Measurements from ENCODE around the gene MAGI1. TPM values are rescaled to one million over a fixed set of nuclear protein-coding genes. Genes with fewer than 3 reads are reported as not detected.

The MAGI1 gene
- total and polyA plus RNA-seq, 10 donors = 3.5 to 104 (median 62.3) TPM

- WGBS, 5 donors = 68 to 91% (median 81%) methylated on average over 3 of the region's 3 CpGs
- no peaks in the 10 kb centered on the region for H3K27me3 ChIP-seq (replicated peaks in 1 of 7)
- H3K9me3 ChIP-seq = no peaks in the 10 kb centered on the region
- H3K27ac ChIP-seq = no peak overlapping the region
- H3K36me3 ChIP-seq = no peaks in the 10 kb centered on the region
- no peak for DNase-seq
- H3K4me1 ChIP-seq = no peaks in the 10 kb centered on the region
- TF ChIP-seq POLR2AphosphoS5 (IDR thresholded peaks at IDR 0.05) = no peak
- no peak for TF ChIP-seq POLR2A (IDR thresholded peaks at IDR 0.05)
- TF ChIP-seq CTCF (IDR thresholded peaks at IDR 0.05 in 8 of 11, conservative IDR thresholded peaks at IDR 0.05 in 3 of 11) = no peak
- no peak overlapping the region for H3K4me3 ChIP-seq
- intact Hi-C loops (cut with DNase I; ENCODE audit: low total_unique reads) = no loop called here
These were observed 376.6 kb downstream of the MAGI1 start for GRCh38 chr3:65662095-65662494.

- Histone ChIP-seq H3K9me3 (no peaks in the 10 kb centered on the region), H3K4me1 (no peaks in the 10 kb centered on the region), H3K27ac (no peak overlapping the region), H3K4me3 (no peak overlapping the region), H3K36me3 (no peaks in the 10 kb centered on the region), H3K27me3 (replicated peaks in 1 of 7) (no peaks in the 10 kb centered on the region)
- DNase-seq = no peak
- WGBS, 5 donors = 86 to 94% (median 88%) methylated on average over 5 of the region's 5 CpGs
- TF ChIP-seq POLR2A (IDR thresholded peaks at IDR 0.05) = no peak
- TF ChIP-seq POLR2AphosphoS5 (IDR thresholded peaks at IDR 0.05) = no peak
- TF ChIP-seq CTCF (IDR thresholded peaks at IDR 0.05 in 8 of 11, conservative IDR thresholded peaks at IDR 0.05 in 3 of 11) = no peak
- intact Hi-C loops (cut with DNase I; ENCODE audit: low total_unique reads) = no loop called here
These were observed 378.6 kb downstream of the MAGI1 start for GRCh38 chr3:65660000-65660598.

- no peak for TF ChIP-seq CTCF (IDR thresholded peaks at IDR 0.05 in 8 of 11, conservative IDR thresholded peaks at IDR 0.05 in 3 of 11)
- no peak for TF ChIP-seq POLR2A (IDR thresholded peaks at IDR 0.05)
- no peak for TF ChIP-seq POLR2AphosphoS5 (IDR thresholded peaks at IDR 0.05)
- intact Hi-C loops (cut with DNase I; ENCODE audit: low total_unique reads) = no loop called here
- no peak for DNase-seq
- WGBS, 5 donors = 83 to 89% (median 85%) methylated on average over 6 of the region's 6 CpGs
- H3K27ac ChIP-seq = no peak overlapping the region
- H3K9me3 ChIP-seq = no peaks in the 10 kb centered on the region
- no peaks in the 10 kb centered on the region for H3K27me3 ChIP-seq (replicated peaks in 1 of 7)
- H3K4me3 ChIP-seq = no peak overlapping the region
- no peaks in the 10 kb centered on the region for H3K36me3 ChIP-seq
- H3K4me1 ChIP-seq = no peaks in the 10 kb centered on the region
These were observed 379.3 kb downstream of the MAGI1 start for GRCh38 chr3:65659396-65659795.

GRCh38 chr3:65658401-65658800 is 380.3 kb downstream of the MAGI1 start:
- H3K36me3 ChIP-seq = no peaks in the 10 kb centered on the region
- TF ChIP-seq POLR2A (IDR thresholded peaks at IDR 0.05) (no peak), POLR2AphosphoS5 (IDR thresholded peaks at IDR 0.05) (no peak), CTCF (IDR thresholded peaks at IDR 0.05 in 8 of 11, conservative IDR thresholded peaks at IDR 0.05 in 3 of 11) (no peak)
- H3K4me3 ChIP-seq = no peak overlapping the region
- no peaks in the 10 kb centered on the region for H3K4me1 ChIP-seq
- intact Hi-C loops (cut with DNase I; ENCODE audit: low total_unique reads) = no loop called here
- H3K27me3 ChIP-seq (replicated peaks in 1 of 7) = no peaks in the 10 kb centered on the region
- H3K27ac ChIP-seq = no peak overlapping the region
- 76 to 89% (median 84%) methylated on average over 2 of the region's 2 CpGs for WGBS, 5 donors
- H3K9me3 ChIP-seq = no peaks in the 10 kb centered on the region
- no peak for DNase-seq
